ENCODE data around the gene ERN1.

The ERN1 gene

GRCh38 chr17:64004218-64004770 lies 125.7 kb downstream of the ERN1 start:
- no peak for DNase-seq (ENCODE audit: low spot score)

DNA sequence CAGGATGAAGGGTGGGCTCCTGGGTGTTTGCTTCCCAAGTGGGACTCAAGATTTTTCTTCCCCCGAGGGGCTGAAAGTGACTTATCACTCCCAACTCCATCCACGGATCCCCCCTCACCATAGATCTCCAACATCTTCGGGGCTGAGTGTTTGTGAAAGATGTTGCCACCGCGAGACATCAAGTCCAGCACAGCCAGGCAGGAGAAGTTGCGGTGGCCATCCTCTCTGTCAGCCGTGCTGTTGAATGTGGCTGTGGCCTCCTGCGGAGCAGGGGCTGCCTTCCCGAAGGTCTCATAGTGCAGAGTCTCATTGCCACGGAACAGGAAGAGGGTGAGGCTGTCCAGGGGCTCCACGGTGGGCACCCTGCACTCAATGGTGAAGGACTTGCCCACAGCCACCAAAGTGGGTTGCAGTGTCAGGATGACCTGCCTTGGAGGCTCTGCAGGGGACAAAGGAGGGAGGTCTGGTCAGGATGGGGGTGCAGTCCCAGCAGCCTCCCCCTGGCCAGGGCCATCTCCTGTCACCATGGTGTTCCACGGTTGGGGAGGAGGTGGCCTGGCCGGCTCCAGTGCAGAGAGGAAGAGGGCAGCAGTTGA lies 126.3 kb downstream of the ERN1 start:
- DNase-seq (ENCODE audit: low spot score), result no peak

- DNase-seq (ENCODE audit: low spot score), result no peak
Observed at GRCh38 chr17:64002658-64003525, 127.1 kb downstream of the ERN1 start.

- DNase-seq (ENCODE audit: low spot score), result no peak
Observed at GRCh38 chr17:64001763-64002529, 128.0 kb downstream of the ERN1 start.

DNA sequence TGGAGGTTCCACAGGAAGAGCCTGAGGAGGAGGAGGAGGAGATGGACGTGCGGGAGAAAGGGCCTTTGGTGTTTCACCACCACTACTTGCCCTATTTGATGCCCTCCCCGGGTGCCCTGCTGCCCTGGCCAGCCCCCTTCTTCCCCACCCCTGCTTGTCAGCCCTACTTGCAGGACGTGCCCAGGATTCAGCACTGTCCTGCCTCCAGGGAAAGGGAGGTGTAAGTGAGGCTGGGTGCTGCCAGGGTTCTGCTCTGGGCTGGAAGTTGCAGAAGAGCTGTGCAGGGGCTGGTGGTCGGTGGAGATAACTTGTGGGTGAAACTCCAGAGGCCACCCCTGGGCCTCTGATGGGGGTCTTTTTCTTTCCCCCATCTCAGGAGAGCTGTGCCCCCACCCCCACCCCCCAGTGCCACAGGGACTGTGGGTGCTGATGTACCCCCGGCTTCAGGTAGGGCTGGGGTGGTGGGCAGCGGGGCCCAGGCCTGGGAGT lies 128.8 kb downstream of the ERN1 start:
- DNase-seq (ENCODE audit: low spot score), result no peak

- no peak for DNase-seq (ENCODE audit: low spot score)
Observed at GRCh38 chr17:63999680-64000531, 130.0 kb downstream of the ERN1 start.

DNA sequence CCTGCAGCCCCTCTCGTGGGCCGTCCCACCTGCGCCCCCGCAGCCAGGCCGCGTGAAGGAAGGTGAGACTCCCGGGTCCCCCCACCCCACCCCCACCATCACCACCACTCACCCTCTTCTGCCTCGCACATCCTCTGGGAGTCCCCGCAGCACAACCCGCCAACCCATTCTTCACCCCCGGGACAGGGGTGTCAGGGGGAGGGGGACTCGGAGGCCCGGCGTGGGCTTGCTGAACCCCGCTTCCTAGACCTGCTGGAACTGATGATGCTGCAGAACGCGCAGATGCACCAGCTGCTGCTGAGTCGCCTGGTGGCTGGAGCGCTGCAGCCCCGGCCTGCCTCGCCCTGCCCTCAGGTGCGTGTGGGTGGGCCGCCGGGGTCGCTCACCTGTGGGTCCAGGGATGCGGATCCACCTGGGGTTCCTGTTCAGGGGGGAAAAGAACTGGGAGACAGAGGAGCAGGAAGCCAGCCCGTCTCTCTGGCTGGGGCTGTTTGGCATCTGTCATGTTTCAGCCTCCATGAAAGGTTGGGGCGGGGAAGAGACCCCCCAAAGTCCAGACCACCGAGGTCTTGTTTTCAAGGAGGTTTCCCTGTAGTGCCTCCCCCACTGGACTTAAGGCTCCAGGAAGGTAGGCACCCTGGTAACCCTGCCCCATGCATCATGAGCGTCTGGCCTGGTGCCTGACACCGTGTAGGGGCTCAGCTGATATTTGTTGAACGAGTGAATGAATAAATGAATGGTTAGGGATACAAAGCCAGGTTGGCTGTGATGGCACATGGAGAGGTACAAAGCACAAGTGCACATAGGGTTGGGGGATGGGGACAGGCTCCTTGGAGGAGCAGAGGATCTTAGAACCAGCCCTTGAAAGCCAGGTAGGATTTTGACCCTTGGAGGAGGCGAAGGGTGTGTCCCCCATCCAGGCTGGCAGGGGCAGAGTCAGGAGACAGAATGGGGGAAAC lies 130.9 kb downstream of the ERN1 start:
- DNase-seq (ENCODE audit: low spot score), result no peak

- DNase-seq (ENCODE audit: low spot score), result peak; percentile 66
Observed at GRCh38 chr17:63998050-63998720, 131.8 kb downstream of the ERN1 start, which contains the start of gene PRR29. Gene PRR29, plus strand, starts transcription at chr17:63998351. Its CDS starts 14 bp downstream, at chr17:63998365.

GRCh38 chr17:63997341-63998048 lies 132.4 kb downstream of the ERN1 start:
- no peak for DNase-seq (ENCODE audit: low spot score)

DNA sequence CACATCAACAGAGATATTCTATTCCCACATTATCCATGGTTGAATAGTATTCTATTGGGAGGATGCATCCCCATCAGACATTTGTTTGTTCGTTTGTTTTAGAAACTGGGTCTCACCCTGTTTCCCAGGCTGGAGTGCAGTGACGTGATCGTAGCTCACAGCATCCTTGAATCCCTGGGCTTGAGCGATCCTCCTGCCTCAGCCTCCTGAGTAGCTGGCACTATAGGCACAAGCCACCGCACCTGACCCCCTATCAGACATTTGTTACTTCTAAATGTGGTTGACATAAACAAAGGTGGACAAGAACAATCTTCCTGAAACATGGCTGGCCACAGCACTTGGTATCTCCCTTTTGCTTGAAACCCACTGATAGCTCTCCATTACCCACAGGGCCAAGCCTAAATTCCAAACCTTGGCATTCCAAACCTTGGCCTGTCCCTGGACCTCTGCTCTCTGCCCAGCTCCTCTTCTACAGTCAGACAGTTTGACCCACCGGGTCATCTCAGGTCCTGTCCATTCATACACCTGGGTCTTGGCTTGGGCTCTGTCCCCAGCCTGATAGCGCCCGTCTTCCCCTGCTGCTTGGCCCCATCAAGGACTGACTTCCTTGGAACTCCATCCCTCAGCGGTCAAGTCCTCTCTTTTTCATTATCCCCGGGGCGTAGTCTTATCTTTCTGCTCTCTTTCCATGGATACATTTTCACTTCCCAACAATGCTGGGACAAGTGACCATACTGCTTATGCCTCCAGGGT lies 133.3 kb downstream of the ERN1 start:
- DNase-seq (ENCODE audit: low spot score), result no peak

- no peak for DNase-seq (ENCODE audit: low spot score)
Observed at GRCh38 chr17:63995626-63996025, 134.3 kb downstream of the ERN1 start.

GRCh38 chr17:63993368-63993985 lies 136.5 kb downstream of the ERN1 start:
- no peak for DNase-seq (ENCODE audit: low spot score)

GRCh38 chr17:63991611-63992010 lies 138.3 kb downstream of the ERN1 start:
- DNase-seq (ENCODE audit: low spot score), result no peak

- no peak for DNase-seq (ENCODE audit: low spot score)
Observed at GRCh38 chr17:63989622-63990345, 140.2 kb downstream of the ERN1 start.

Measured in Ammon's horn (tissue), 1 donor.